ENCODE results near the gene CYGB.

CYGB gene

DNA sequence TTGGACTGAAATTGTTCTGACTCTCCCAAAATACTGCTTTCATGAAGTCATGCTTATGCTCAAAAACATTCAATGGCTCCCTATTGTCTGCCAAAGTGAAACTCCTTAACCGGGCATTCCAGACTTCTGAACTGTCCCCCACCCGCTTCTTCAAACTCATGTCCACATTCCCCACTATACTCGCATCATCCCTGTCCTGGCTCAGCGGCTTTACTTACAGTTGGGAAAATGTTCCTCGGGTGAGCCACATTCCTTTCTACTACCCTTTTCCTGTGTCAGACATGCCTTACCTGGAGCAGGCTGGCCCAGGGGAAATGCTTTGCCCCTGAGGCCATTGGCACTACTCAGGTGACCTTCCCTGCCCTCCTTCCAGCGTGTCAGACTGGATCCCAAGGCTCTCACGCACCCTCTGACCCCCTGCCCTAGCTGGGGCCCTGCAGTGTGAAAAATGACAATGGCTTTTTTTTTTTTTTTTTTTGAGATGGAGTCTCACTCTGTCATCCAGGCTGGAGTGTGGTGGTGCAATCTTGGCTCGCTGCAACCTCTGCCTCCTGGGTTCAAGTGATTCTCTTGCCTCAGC lies 5.3 kb downstream of the CYGB start:
- peak; percentile 87 for DNase-seq (ENCODE audit: low spot score)
- ATAC-seq (ENCODE audit: low read depth) = peak; percentile 64
- H3K36me3 ChIP-seq (ENCODE audit: low read depth) = peaks cover 12% of the 10 kb centered on the region; the same call in 1 of the 2 replicates
- TF ChIP-seq, protein P1, sequence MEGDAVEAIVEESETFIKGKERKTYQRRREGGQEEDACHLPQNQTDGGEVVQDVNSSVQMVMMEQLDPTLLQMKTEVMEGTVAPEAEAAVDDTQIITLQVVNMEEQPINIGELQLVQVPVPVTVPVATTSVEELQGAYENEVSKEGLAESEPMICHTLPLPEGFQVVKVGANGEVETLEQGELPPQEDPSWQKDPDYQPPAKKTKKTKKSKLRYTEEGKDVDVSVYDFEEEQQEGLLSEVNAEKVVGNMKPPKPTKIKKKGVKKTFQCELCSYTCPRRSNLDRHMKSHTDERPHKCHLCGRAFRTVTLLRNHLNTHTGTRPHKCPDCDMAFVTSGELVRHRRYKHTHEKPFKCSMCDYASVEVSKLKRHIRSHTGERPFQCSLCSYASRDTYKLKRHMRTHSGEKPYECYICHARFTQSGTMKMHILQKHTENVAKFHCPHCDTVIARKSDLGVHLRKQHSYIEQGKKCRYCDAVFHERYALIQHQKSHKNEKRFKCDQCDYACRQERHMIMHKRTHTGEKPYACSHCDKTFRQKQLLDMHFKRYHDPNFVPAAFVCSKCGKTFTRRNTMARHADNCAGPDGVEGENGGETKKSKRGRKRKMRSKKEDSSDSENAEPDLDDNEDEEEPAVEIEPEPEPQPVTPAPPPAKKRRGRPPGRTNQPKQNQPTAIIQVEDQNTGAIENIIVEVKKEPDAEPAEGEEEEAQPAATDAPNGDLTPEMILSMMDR (IDR thresholded peaks at IDR 0.05; ENCODE audit: poor library complexity, severe bottlenecking) = no peak
- H3K9me3 ChIP-seq (ENCODE audit: severe bottlenecking) = no peaks in the 10 kb centered on the region
- no peak overlapping the region for H3K4me3 ChIP-seq (ENCODE audit: severe bottlenecking)
- peaks cover 65% of the 10 kb centered on the region for H3K4me1 ChIP-seq (ENCODE audit: insufficient read depth, poor library complexity, severe bottlenecking)
- H3K27ac ChIP-seq (ENCODE audit: poor library complexity, severe bottlenecking) = peak overlapping the region; percentile 89
- H3K27me3 ChIP-seq (ENCODE audit: insufficient read depth, poor library complexity, severe bottlenecking) = no peaks in the 10 kb centered on the region

DNA sequence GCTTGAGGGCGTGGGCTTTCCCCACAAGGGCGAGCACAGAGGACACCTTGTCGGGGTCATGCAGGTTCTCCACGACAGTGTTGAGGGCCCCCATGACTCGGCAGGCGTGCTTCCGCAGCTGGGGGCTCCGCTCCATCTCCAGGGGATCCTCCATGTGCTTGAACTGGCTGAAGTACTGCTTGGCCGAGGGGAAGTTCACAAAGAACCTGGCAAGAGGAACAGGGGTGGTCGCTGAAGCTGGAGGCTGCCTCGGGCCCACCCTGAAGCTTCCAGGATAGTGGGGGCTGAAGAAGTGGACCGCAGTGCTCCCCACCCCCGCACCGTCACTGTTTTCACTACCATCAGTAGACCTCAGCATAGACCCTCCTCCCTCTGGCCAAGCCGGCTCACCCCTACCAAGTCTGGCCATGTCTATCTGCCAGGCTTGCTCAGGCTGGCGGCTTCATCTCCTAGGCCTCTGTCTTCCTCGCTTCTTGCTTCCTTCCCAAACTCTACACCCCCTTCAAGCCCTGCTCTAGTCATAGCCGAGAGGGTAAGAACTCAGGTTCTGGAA lies 5.9 kb downstream of the CYGB start:
- ATAC-seq (ENCODE audit: low read depth) = no peak
- Histone ChIP-seq H3K4me3 (ENCODE audit: severe bottlenecking) (no peak overlapping the region), H3K9me3 (ENCODE audit: severe bottlenecking) (no peaks in the 10 kb centered on the region), H3K36me3 (ENCODE audit: low read depth) (peaks cover 12% of the 10 kb centered on the region; the same call in 1 of the 2 replicates), H3K27ac (ENCODE audit: poor library complexity, severe bottlenecking) (peak overlapping the region; percentile 89), H3K27me3 (ENCODE audit: insufficient read depth, poor library complexity, severe bottlenecking) (no peaks in the 10 kb centered on the region), H3K4me1 (ENCODE audit: insufficient read depth, poor library complexity, severe bottlenecking) (peaks cover 66% of the 10 kb centered on the region)
- peak; percentile 60 for DNase-seq (ENCODE audit: low spot score)
- TF ChIP-seq, protein P1 (IDR thresholded peaks at IDR 0.05; ENCODE audit: poor library complexity, severe bottlenecking) = no peak

DNA sequence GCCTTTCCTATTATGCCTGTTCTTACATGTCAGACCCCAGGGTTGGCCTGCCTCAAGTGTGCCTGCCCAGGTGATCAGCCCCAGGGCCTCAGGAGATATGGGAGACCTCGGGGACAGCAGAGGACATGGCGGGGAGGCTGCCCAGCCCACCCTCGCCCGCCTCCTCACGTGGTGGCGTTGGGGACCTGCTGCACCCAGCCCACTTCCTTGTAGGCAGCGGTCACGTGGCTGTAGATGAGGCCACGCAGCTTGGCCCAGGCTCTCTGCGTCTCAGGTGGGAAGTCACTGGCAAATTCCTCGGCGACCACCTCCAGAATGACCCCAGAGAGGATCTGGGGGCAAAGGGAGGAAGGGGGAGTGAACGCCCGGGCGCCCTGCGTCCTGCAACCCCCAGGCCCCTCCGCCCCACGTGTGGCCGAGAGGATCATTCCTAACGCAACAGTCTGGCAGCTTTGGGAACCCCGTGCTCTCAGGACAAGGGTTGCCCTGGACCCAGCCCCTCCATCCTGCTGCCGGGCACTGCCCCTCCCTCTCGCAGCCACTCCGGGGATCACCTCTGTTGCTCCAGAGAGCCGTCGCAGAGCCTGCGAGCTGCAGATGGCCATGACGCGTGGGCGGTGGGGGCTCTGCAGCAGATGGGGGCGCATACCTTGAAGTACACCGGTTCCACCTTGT lies 6.6 kb downstream of the CYGB start:
- TF ChIP-seq, protein P1 (IDR thresholded peaks at IDR 0.05; ENCODE audit: poor library complexity, severe bottlenecking) = no peak
- Histone ChIP-seq H3K9me3 (ENCODE audit: severe bottlenecking) (no peaks in the 10 kb centered on the region), H3K4me3 (ENCODE audit: severe bottlenecking) (no peak overlapping the region), H3K4me1 (ENCODE audit: insufficient read depth, poor library complexity, severe bottlenecking) (peaks cover 66% of the 10 kb centered on the region), H3K27me3 (ENCODE audit: insufficient read depth, poor library complexity, severe bottlenecking) (no peaks in the 10 kb centered on the region), H3K27ac (ENCODE audit: poor library complexity, severe bottlenecking) (peak overlapping the region; percentile 89), H3K36me3 (ENCODE audit: low read depth) (peaks cover 12% of the 10 kb centered on the region; the same call in 1 of the 2 replicates)
- DNase-seq (ENCODE audit: low spot score) (peak; percentile 55), ATAC-seq (ENCODE audit: low read depth) (no peak)

GRCh38 chr17:76530095-76530723 lies 7.3 kb downstream of the CYGB start:
- Histone ChIP-seq H3K4me3 (ENCODE audit: severe bottlenecking) (no peak overlapping the region), H3K27me3 (ENCODE audit: insufficient read depth, poor library complexity, severe bottlenecking) (no peaks in the 10 kb centered on the region), H3K27ac (ENCODE audit: poor library complexity, severe bottlenecking) (peak overlapping the region; percentile 89), H3K4me1 (ENCODE audit: insufficient read depth, poor library complexity, severe bottlenecking) (peaks cover 64% of the 10 kb centered on the region), H3K36me3 (ENCODE audit: low read depth) (peaks cover 12% of the 10 kb centered on the region; the same call in 1 of the 2 replicates), H3K9me3 (ENCODE audit: severe bottlenecking) (no peaks in the 10 kb centered on the region)
- DNase-seq (ENCODE audit: low spot score) (no peak), ATAC-seq (ENCODE audit: low read depth) (no peak)
- TF ChIP-seq, protein P1 (IDR thresholded peaks at IDR 0.05; ENCODE audit: poor library complexity, severe bottlenecking) = no peak

All from RWPE2 (cell line).